Nephron (organoid): Measurements from ENCODE around the gene GNB5.

Source experiments
- H3K27ac Mint-ChIP-seq, 3 experiments: 2 replicates each; pipeline ENCODE4 v1.8.0; 2020; ENCODE audit warnings: mixed read lengths in 3 of 3, mild to moderate bottlenecking in 2 of 3, moderate library complexity in 1 of 3
- H3K27me3 Mint-ChIP-seq: 2 replicates; pipeline ENCODE4 v1.8.0; 2021; ENCODE audit warnings: low read depth, mild to moderate bottlenecking, moderate library complexity, mixed read lengths
- H3K36me3 Mint-ChIP-seq: 2 replicates; pipeline ENCODE4 v1.8.0; 2020; ENCODE audit warnings: low read depth, mixed read lengths
- H3K4me1 Mint-ChIP-seq: 2 replicates; pipeline ENCODE4 v1.8.0; 2020; ENCODE audit warnings: mixed read lengths
- H3K4me3 Mint-ChIP-seq, 3 experiments: 2 replicates each; pipeline ENCODE4 v1.8.0; 2020; ENCODE audit warnings: mild to moderate bottlenecking in 3 of 3, mixed read lengths in 3 of 3, moderate library complexity in 2 of 3
- H3K9me3 Mint-ChIP-seq: 2 replicates; pipeline ENCODE4 v1.8.0; 2020; ENCODE audit warnings: mixed read lengths
- TF ChIP-seq, protein P1 (sequence below), 3 experiments: fragments of 200-600 bp; sonication (generic); IDR thresholded peaks; one replicate each; pipeline ENCODE4 v1.5.0; 2021; ENCODE audit warnings: antibody characterized with exemption in 3 of 3; ENCODE audit not compliant: unreplicated experiment in 3 of 3

The GNB5 gene

DNA sequence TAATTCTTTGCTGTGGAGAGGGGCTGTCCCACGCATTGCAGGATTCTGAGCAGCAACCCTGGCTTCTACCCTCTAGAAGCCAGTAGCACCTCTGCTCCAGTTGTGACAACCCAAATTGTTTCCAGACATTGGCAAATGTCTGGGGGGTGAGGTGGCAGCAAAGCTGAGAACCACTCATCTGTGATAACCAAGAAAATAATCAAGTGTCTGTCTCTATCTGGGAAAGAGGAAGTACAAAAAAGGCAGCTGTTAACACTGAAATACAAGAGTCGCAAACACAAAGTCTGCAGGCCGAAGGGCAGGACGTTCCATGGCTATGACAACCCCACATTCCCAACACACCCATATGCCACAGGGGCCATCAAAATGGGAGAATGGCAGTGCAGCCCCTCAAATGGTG, 42.2 kb upstream of the GNB5 start:
- H3K36me3 Mint-ChIP-seq, result no peaks in the 10 kb centered on the region
- no peaks in the 10 kb centered on the region for H3K27me3 Mint-ChIP-seq
- TF ChIP-seq, protein P1, sequence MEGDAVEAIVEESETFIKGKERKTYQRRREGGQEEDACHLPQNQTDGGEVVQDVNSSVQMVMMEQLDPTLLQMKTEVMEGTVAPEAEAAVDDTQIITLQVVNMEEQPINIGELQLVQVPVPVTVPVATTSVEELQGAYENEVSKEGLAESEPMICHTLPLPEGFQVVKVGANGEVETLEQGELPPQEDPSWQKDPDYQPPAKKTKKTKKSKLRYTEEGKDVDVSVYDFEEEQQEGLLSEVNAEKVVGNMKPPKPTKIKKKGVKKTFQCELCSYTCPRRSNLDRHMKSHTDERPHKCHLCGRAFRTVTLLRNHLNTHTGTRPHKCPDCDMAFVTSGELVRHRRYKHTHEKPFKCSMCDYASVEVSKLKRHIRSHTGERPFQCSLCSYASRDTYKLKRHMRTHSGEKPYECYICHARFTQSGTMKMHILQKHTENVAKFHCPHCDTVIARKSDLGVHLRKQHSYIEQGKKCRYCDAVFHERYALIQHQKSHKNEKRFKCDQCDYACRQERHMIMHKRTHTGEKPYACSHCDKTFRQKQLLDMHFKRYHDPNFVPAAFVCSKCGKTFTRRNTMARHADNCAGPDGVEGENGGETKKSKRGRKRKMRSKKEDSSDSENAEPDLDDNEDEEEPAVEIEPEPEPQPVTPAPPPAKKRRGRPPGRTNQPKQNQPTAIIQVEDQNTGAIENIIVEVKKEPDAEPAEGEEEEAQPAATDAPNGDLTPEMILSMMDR (IDR thresholded peaks at IDR 0.05; ENCODE audit: unreplicated experiment in 3 of 3), result no peak

DNA sequence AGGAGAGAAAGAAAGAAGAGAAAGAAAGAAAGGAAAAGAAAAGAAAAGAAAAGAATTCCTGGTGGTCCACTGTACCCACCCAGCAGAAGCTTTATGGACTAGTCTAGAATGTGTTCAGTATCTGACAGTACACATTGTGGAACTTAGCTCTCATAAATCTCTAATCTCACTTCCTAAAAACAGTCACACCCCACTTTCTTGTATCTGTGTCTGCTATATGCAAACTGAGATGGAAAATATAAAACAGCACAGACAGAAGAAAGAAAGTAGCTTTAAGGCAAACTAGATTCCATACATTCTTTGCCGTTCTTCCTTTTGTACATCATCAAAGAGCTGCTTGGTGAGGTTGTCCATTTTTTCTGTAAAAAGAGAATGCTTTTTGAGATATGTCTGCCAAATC, 41.1 kb upstream of the GNB5 start:
- Mint-ChIP-seq H3K27ac (no peak overlapping the region), H3K27me3 (no peaks in the 10 kb centered on the region), H3K36me3 (peaks cover 3% of the 10 kb centered on the region), H3K4me3 (no peak overlapping the region), H3K9me3 (no peaks in the 10 kb centered on the region), H3K4me1 (no peaks in the 10 kb centered on the region)
- TF ChIP-seq, protein P1 (IDR thresholded peaks at IDR 0.05; ENCODE audit: unreplicated experiment in 3 of 3), result no peak

More for the DNA sequence above, 42.2 kb upstream of the GNB5 start:
- no peaks in the 10 kb centered on the region for H3K9me3 Mint-ChIP-seq
- no peak overlapping the region for H3K27ac Mint-ChIP-seq
- H3K4me1 Mint-ChIP-seq, result no peaks in the 10 kb centered on the region
- no peak overlapping the region for H3K4me3 Mint-ChIP-seq

DNA sequence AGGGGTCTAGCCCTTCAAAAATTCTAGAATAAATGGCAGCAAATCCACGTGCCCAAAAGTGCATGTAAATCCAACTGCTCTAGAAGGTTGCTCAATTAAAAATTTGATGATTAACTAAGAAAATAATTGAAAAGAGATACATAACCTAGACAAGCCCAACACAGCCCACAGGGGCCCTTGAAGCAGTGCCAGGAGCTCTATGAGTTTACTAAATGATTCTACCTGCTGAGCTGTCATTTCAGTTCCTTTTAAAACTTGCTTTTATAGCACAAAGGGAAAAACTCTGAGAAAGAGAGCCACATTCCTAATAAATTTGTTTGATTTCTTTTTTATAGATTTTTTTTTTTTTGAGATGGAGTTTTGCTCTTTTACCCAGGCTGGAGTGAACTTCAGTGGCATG, 38.9 kb upstream of the GNB5 start:
- no peaks in the 10 kb centered on the region for H3K4me1 Mint-ChIP-seq
- H3K27ac Mint-ChIP-seq, result peak overlapping the region in 1 of 3 experiments; percentile 37
- no peaks in the 10 kb centered on the region for H3K27me3 Mint-ChIP-seq
- H3K4me3 Mint-ChIP-seq, result no peak overlapping the region
- TF ChIP-seq, protein P1 (IDR thresholded peaks at IDR 0.05; ENCODE audit: unreplicated experiment in 3 of 3), result no peak
- no peaks in the 10 kb centered on the region for H3K9me3 Mint-ChIP-seq
- H3K36me3 Mint-ChIP-seq, result peaks cover 6% of the 10 kb centered on the region

DNA sequence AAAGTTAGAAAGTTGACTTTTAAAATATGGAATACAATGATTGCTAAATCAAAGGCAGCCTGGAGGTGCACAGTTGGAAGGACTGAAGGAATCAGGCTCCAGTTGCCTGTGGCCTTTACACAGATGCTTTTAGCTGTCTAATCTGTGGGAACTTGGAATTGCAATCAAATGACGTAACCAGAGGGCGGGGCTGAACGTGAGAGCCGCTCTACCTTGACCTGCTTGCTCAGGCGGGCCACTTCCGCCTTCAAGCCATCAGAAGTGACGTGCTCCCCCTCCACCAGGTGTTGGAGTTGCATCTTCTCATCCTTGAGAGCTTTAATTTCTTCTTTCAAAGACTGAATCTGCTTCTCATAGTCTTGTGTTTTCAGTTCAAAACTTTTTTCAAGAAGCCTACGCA, 37.7 kb upstream of the GNB5 start:
- Mint-ChIP-seq H3K36me3 (peaks cover 8% of the 10 kb centered on the region), H3K4me1 (no peaks in the 10 kb centered on the region), H3K27me3 (no peaks in the 10 kb centered on the region), H3K9me3 (no peaks in the 10 kb centered on the region), H3K4me3 (no peak overlapping the region), H3K27ac (no peak overlapping the region)
- TF ChIP-seq, protein P1 (IDR thresholded peaks at IDR 0.05; ENCODE audit: unreplicated experiment in 3 of 3), result no peak

DNA sequence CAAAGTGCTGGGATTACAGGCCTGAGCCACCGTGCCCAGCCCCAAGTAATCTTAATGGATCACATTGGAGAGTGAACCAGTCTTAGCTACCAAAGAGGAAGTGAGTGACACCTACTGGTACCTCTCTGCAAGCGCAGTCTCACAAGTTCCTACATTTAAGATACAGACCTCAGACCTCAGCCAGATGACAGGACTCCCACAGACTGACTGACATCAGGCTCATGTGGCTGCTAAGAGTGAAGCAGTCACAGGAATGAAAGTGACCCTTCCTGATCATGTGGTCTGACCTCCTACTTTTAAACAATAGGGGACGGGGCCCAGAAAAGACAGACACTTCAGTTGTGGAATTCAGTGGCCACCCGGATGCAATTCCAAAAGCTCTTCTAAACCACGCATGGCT, 36.3 kb upstream of the GNB5 start:
- Mint-ChIP-seq H3K36me3 (peaks cover 15% of the 10 kb centered on the region), H3K27me3 (peaks cover 5% of the 10 kb centered on the region), H3K4me3 (no peak overlapping the region), H3K9me3 (no peaks in the 10 kb centered on the region), H3K27ac (no peak overlapping the region), H3K4me1 (no peaks in the 10 kb centered on the region)
- TF ChIP-seq, protein P1 (IDR thresholded peaks at IDR 0.05; ENCODE audit: unreplicated experiment in 3 of 3), result peak; percentile 62 to 74 (median 72)

DNA sequence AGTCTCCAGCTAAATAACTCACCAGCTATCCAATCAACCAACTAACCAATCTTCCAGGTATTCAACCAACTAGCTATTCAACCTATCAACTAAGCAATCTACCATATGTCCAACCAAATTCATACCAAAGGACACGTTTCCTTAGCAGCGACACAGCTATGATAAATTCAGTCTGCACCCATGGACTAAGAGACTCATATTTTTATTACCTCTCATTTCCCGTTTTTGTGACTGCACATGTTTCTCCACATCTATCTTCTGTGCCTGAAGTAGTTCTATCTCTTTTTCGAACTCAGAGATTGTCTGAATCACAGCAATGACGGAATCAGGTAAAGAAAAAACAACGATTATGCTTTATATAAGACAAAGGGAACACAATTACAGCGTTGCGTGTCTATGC, 34.0 kb upstream of the GNB5 start:
- Mint-ChIP-seq H3K27me3 (peaks cover 5% of the 10 kb centered on the region), H3K36me3 (peaks cover 16% of the 10 kb centered on the region), H3K9me3 (no peaks in the 10 kb centered on the region), H3K4me1 (no peaks in the 10 kb centered on the region), H3K27ac (no peak overlapping the region), H3K4me3 (no peak overlapping the region)
- TF ChIP-seq, protein P1 (IDR thresholded peaks at IDR 0.05; ENCODE audit: unreplicated experiment in 3 of 3), result no peak
